Stimulated activated CD8-positive, alpha-beta memory T cell treated with anti-CD3 and anti-CD28 coated beads, Interleukin-15, amount 100 ng/mL, for 1 hour (primary cell): Measurements from ENCODE around the gene ITGA6.
A peak's percentile ranks its signal among the peaks of the same experiment; 100 is the strongest.

Source experiments
- DNase-seq: peaks from one replicate; pipeline ENCODE4 v3.0.0-alpha.2; 2020; ENCODE audit warnings: low read depth

The ITGA6 gene

GRCh38 chr2:172427256-172427989, at the start of gene ITGA6:
Gene ITGA6 (plus strand): TSS chr2:172427586.
- peak; percentile 58 for DNase-seq

DNA sequence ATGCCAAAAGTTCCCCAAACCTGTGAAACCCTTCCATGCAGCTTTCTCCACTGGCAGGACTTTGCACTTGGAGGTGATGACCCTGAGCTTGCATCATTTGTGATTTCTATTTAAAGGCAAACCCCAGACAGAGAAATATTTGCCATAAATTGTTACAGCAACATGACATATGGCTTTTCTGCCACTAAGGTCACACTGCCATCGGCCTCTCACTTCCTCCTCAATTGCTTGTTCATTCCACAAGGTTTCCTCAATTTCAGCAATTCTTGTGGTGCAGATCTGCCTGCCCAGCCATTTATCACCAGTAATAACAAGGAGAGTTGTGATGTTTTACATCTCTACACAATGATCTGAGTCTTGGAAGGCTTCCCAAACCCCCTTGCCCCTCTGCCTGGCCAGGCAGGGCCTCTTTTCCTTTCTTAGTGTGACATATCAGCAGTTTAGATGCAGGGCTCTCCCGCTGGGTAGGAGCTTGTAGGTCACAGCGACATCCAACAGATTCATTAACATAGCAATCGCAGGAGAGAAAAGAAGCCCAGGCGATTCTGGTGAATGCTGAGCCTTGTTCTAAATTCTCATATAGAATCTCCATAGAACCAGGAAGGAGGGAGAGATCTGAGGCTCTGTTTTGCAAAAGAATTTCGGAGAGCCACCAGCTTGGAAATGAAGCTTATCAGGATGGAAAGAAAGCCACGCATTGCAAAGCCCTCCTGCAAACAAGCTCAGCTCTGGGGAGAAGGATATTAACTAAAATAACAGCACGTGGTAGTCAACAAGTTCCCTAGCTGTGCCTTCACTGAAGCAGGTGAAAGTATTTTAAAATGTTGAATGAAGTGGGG, 46.7 kb upstream of the ITGA6 start:
- no peak for DNase-seq

DNA sequence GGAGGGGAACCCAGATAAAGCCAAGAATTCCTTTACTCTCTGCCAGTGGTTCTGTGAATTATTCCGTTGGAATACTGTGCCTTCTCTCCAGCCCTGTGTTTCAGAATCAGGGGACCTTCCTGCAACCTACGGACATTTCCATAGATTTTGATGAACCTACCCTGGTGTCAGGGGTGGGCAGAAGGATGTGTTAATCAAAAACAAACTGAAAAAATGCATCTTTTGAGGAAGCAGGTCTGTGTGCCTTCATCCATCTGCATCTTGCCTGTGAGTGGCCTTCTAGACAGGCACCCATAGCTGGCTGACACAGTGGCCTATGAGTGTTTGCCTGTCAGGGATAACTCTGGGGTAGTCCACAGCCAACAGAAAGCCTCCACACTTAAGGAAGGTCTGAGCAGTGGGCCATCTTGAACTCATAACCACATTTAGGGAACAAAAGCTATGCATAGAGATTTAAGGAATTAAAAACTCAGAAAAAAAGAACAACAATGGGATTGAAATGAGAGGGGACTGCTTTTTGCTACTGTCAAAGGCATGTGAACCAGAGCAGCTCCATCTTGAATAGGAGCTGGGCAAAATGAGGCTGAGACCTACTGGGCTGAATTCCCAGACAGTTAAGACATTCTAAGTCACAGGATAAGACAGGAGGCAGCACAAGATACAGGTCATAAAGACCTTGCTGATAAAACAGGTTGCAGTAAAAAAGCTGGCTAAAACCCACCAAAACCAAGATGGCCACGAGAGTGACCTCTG, 45.9 kb upstream of the ITGA6 start:
- no peak for DNase-seq

DNA sequence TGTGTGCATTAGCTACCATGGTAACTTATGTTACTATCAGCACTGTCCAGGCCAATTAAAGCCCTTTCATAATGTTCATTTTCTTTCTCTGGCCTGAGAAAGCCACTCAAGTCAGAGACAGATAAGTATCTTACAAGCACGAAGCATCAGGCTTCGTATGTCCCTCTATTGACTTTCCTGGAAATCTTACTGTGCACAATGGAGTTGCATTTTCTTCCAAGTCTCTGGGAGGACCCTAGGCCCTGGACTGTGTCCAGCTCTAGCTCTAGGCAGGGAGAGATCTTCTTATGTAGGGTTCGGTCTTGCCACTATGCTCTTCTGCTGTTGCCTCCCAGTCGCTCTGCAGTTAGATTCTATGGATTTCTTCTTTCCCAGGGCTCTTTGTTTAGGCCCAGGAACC, 40.0 kb upstream of the ITGA6 start:
- no peak for DNase-seq

- DNase-seq = no peak
Measured at GRCh38 chr2:172389685-172390339, 37.6 kb upstream of the ITGA6 start.

DNA sequence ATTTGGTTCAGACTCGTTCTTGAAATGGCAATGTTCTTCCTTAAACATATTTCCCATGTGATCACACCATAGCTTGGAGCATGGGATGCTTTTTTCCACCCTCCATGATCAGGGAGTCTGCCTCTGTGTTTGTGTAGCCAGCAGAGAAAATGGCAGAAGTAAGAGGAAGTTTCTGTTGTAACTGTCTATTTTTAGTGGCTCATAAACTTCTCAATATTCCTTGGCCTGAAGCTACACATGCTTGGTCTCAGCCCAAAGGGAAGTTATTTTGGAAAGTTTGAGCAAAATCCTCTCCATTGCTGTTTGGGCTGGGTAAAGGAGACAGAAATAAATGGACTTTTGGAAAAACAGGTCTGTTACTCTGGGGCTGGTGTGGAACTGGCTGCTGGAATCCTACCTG, 33.4 kb upstream of the ITGA6 start:
- no peak for DNase-seq

DNA sequence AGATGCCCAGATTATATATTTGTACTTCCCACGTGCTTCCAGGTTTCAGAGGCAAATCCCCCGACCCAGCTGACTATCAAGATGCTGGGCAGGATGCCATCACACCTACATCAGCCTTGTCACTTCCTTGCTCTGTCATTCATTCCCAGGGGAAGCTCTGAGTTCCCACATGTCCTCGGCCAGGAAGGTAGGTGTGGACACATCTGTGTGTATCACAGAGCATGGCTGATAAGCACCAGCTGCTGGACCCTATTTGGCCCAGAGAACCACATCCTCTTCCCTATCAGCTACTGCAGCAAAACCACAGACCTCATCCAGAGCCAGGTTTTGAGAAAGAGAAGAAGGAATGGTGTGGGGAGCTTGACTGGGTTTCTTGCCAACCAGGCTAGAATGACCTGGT, 31.9 kb upstream of the ITGA6 start:
- no peak for DNase-seq

GRCh38 chr2:172397148-172397834, 30.1 kb upstream of the ITGA6 start:
- no peak for DNase-seq

GRCh38 chr2:172398440-172398839, 28.9 kb upstream of the ITGA6 start:
- DNase-seq = no peak

- DNase-seq = no peak
Measured at GRCh38 chr2:172399765-172400164, 27.6 kb upstream of the ITGA6 start.

GRCh38 chr2:172402198-172402597, 25.2 kb upstream of the ITGA6 start:
- no peak for DNase-seq

GRCh38 chr2:172403402-172403801, 24.0 kb upstream of the ITGA6 start:
- DNase-seq = no peak

DNA sequence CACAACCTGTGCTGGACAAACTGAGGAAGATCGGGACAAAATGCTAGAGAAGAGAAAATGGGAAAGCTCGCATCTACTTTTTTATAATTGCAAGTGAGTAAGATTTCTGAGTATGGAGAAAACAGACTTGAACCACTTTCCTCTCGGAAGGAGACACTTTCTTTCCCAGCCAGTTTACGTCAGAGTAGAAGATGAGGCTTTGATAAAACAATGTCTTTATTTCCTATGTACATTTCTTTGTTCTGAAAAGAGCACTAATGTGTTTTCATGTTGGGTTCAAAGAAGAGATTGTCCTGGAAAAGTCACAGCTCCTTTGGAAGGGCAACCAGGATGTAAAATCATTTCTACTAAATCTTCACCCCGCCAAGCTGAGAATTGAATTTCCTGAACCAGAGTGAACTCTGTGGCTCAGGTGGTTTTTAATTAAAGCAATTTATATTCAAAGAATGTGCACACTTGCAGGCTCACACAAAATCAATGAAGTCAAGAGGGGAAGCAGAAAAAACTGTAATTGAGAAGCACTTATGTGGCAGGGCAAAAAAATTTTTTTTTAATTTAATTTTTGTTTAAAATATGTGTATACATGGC, 23.4 kb upstream of the ITGA6 start:
- no peak for DNase-seq

DNA sequence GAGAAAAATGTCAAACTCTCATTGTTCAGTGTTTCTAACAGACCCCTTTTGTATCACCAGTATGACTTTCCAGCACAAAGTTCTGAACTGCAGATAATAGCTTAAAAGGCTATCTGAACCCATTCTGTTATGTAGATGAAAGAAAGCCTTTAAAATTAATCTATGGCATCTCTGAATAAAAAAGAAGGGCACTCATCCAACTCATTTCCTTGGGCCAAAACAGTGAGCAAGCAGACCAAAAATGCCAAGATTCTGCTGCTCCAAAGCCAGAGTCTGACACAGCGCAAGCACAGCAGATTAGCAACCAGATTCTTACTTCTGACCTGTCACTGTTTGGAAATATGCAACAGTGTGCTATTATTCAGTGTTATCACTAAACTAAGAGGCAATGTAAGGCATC, 22.6 kb upstream of the ITGA6 start:
- no peak for DNase-seq

GRCh38 chr2:172405673-172406072, 21.7 kb upstream of the ITGA6 start:
- DNase-seq = no peak

- DNase-seq = no peak
Measured at GRCh38 chr2:172408143-172408766, 19.1 kb upstream of the ITGA6 start.

GRCh38 chr2:172409042-172409441, 18.3 kb upstream of the ITGA6 start:
- DNase-seq = no peak

DNA sequence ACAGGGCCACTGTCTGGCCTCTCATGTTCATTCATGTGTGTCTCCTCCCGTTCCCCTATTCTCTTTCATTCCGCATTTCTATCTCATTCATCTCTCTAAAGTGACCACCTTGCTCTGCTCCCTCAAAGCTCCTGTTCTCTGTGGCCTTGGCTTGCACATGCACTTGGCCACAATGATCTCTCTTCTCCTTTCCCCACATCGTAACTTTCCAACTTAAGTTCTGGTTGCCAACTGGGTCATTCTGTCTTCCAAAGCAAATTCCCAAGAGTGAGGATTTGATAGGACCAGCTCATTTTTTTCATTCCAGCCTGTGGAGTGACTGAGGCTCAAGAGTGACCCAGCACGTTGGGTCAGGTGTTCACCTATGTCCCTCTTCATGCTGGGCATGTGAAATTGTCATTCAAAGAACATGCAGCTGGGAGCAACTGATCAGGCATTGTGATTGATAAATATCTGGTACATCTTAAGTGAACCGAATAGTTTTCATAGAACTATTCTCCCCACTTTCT, 14.3 kb upstream of the ITGA6 start:
- DNase-seq = no peak

GRCh38 chr2:172415157-172415864, 12.1 kb upstream of the ITGA6 start:
- no peak for DNase-seq

DNA sequence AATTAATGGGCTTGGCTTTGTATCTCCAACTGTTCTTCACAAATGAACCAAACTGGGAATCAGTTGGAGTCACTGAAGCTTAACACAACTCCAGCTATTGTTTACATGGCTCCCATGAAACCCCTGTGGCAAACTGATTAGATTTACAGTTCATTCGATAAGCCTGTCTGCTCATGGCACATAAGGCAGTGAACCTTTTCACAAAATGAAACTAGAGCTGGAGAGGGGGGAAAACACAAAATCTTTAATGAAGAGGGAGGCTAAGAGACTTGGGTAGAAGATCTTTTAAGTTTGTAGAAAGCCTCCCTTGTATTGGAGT, 11.6 kb upstream of the ITGA6 start:
- DNase-seq = no peak
